ENCODE measurements around the gene ATF2. TPM values are rescaled to one million over a fixed set of nuclear protein-coding genes. Genes with fewer than 3 reads are reported as not detected.

ATF2 gene
- total RNA-seq, 1 experiment from 2014 or later: 39.9 TPM

- TF ChIP-seq TP53 (CRISPR knock-in tag; IDR thresholded peaks at IDR 0.05) (no peak), RORB (CRISPR knock-in tag; IDR thresholded peaks at IDR 0.05) (no peak), FOXP1 (CRISPR knock-in tag; IDR thresholded peaks at IDR 0.05; ENCODE audit: borderline replicate concordance) (no peak), MAX (CRISPR knock-in tag; IDR thresholded peaks at IDR 0.05) (no peak), E2F5 (CRISPR knock-in tag; IDR thresholded peaks at IDR 0.05) (no peak), MXD4 (CRISPR knock-in tag; IDR thresholded peaks at IDR 0.05; ENCODE audit: borderline replicate concordance) (no peak)
Measured at GRCh38 chr2:175154661-175155082, 13.3 kb downstream of the ATF2 start (continued).

- no peak for TF ChIP-seq USF1 (CRISPR knock-in tag; IDR thresholded peaks at IDR 0.05)
- TF ChIP-seq E2F4 (CRISPR knock-in tag; IDR thresholded peaks at IDR 0.05; ENCODE audit: borderline replicate concordance, low read depth): no peak
- TF ChIP-seq NR1H2 (CRISPR knock-in tag; IDR thresholded peaks at IDR 0.05): no peak
- TF ChIP-seq AFF4 (CRISPR knock-in tag; IDR thresholded peaks at IDR 0.05; ENCODE audit: borderline replicate concordance): no peak
- TF ChIP-seq ZNF396 (CRISPR knock-in tag; IDR thresholded peaks at IDR 0.05; ENCODE audit: borderline replicate concordance): no peak
- no peak for TF ChIP-seq ZNF512 (CRISPR knock-in tag; IDR thresholded peaks at IDR 0.05; ENCODE audit: borderline replicate concordance)
- TF ChIP-seq CDX4 (CRISPR knock-in tag; IDR thresholded peaks at IDR 0.05; ENCODE audit: borderline replicate concordance): no peak
- no peak for TF ChIP-seq EMX1 (CRISPR knock-in tag; IDR thresholded peaks at IDR 0.05)
- TF ChIP-seq TEAD1 (CRISPR knock-in tag; IDR thresholded peaks at IDR 0.05): no peak
- TF ChIP-seq FOXP4 (CRISPR knock-in tag; IDR thresholded peaks at IDR 0.05): no peak
- Mint-ChIP-seq H3K9me3 (no peaks in the 10 kb centered on the region), H3K27me3 (ENCODE audit: low read depth) (no peaks in the 10 kb centered on the region), H3K4me1 (peaks cover 32% of the 10 kb centered on the region), H3K27ac (no peak overlapping the region), H3K36me3 (peaks cover 10% of the 10 kb centered on the region), H3K4me3 (no peak overlapping the region)
- ChIA-PET CTCF (no interaction called here), POLR2A (no interaction called here)
- no peak for ATAC-seq
- no peak for DNase-seq (ENCODE audit: low spot score)
Measured at GRCh38 chr2:175152242-175152641, 15.8 kb downstream of the ATF2 start.

Measured in WTC11 (cell line).